Kidney epithelial cell (primary cell): ENCODE measurements around the gene ERN1. TPM values are rescaled to one million over a fixed set of nuclear protein-coding genes. Genes with fewer than 3 reads are reported as not detected.
A peak's percentile ranks its signal among the peaks of the same experiment; 100 is the strongest.

Experiments used
- DNase-seq: peaks from one replicate; pipeline ENCODE4 v3.0.0-alpha.2; 2010; ENCODE audit warnings: low read depth
- H3K27me3 ChIP-seq: 2 replicates; pipeline ENCODE4 v1.6.0; 2011; ENCODE audit warnings: low read length; ENCODE audit not compliant: control insufficient read depth, insufficient read depth
- H3K36me3 ChIP-seq: 2 replicates; pipeline ENCODE4 v1.5.1; 2011; ENCODE audit warnings: low read length; ENCODE audit not compliant: control insufficient read depth, insufficient read depth
- H3K4me3 ChIP-seq: 2 replicates; pipeline ENCODE4 v1.5.1; 2011; ENCODE audit warnings: low read depth, mild to moderate bottlenecking, control low read depth, low read length
- total RNA-seq: library from RNA; depleted of rRNA; stranded (reverse); fragments of >200 nt; gene quantifications from 2 replicates; pipeline ENCODE4 v1.2.3, GENCODE V29; 2015
- TF ChIP-seq, protein P1 (sequence below): IDR thresholded peaks from 2 replicates; pipeline ENCODE4 v1.5.1; 2011; ENCODE audit warnings: mild to moderate bottlenecking, moderate library complexity, low read length, control low read depth, inconsistent platforms; ENCODE audit not compliant: insufficient read depth, poor library complexity, severe bottlenecking

ERN1 gene
- total RNA-seq, 1 donor from 2014 or later, result 19.6 TPM

DNA sequence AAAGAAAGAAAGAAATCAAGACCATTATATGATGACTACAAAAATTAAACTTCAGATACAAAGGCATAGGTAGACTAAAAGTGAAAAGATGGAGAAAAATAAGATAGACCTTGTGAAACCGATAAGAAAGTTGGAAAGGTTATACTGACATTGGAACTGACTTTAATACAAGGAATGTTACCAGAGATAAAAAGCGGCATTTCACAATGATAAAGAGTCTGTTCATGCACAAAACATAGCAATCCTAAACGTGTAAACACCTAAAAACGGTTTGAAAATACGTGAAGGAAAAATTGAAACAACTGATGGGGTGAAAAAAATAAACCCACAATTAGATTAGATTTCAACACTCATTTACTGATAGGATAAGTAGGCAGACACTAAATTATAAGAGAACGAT lies 9.6 kb upstream of the ERN1 start:
- Histone ChIP-seq H3K27me3 (no peaks in the 10 kb centered on the region), H3K4me3 (no peak overlapping the region), H3K36me3 (no peaks in the 10 kb centered on the region)
- TF ChIP-seq, protein P1, sequence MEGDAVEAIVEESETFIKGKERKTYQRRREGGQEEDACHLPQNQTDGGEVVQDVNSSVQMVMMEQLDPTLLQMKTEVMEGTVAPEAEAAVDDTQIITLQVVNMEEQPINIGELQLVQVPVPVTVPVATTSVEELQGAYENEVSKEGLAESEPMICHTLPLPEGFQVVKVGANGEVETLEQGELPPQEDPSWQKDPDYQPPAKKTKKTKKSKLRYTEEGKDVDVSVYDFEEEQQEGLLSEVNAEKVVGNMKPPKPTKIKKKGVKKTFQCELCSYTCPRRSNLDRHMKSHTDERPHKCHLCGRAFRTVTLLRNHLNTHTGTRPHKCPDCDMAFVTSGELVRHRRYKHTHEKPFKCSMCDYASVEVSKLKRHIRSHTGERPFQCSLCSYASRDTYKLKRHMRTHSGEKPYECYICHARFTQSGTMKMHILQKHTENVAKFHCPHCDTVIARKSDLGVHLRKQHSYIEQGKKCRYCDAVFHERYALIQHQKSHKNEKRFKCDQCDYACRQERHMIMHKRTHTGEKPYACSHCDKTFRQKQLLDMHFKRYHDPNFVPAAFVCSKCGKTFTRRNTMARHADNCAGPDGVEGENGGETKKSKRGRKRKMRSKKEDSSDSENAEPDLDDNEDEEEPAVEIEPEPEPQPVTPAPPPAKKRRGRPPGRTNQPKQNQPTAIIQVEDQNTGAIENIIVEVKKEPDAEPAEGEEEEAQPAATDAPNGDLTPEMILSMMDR, result no peak
- DNase-seq, result no peak

DNA sequence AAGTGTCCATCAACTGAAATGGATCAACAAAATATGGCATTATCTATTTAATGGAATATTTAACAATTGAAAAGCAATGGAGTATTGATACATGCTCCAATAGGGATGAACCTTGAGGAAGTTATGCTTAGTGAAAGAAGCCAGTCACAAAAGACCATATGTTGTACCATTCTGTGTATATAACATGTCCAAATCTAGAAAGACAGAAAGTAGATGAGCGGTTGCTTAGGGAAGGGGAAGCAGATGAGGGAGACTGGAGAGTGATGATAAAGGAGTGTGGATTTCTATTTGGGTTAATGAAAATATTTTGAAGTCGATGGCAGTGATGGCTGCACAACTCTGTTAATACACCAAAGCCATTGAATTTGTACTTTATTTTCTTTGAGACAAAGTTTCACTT lies 8.5 kb upstream of the ERN1 start:
- no peak for DNase-seq
- TF ChIP-seq, protein P1, result no peak
- Histone ChIP-seq H3K4me3 (no peak overlapping the region), H3K27me3 (no peaks in the 10 kb centered on the region), H3K36me3 (no peaks in the 10 kb centered on the region)

DNA sequence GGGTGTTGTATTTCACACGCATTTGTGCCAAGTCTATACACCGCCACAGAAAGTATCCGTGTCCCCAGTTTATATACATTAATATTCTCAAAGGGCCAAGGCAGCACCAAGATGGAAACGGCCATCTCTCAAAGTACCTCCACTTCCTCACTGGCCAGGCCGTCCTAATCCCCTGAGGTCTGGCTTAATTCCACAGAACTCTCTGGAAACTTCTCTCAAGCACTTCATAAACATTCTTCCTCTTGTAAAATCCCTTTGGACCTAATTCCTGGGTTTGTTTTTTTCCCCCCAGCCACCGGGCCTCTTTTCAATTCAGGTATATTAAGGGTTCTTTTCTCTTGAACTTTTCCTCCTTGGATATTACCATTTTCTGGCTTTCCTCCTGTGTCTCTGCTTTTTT lies 5.1 kb upstream of the ERN1 start:
- H3K36me3 ChIP-seq, result no peaks in the 10 kb centered on the region
- TF ChIP-seq, protein P1, result no peak
- H3K27me3 ChIP-seq, result no peaks in the 10 kb centered on the region
- no peak for DNase-seq
- no peak overlapping the region for H3K4me3 ChIP-seq

DNA sequence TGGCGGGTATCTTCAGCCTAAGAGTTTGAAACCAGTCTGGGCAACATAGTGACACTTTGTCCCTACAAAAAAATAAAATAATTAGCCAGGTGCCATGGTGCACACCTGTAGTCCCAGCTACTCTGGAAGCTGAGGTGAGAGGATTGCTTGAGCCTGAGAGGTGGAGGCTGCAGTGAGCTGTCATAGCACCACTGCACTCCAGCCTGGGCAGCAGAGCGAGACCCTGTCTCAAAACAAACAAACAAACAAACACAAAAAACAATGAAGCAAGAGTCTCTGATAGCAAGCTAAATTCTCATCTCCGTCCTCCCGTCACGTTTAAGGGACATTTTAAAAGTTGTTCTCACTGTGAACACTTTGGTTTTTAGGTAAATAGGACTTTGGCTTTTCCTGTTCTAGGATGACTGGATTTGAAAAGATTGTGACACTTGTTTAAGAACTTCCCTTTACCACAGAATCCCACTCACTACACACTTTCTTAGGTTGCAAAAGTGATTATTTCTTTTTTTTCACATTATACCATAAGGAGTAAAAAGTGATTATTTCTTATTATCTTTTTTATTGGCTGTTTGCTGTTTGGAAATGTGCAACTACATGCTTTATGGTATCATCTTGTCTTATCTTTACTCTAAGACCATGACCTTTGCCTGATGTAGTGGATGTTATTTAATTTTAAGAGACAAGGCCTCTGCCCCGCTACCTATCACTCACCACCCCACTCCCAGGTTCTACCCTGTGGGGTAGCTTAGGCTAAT lies 4.4 kb upstream of the ERN1 start:
- Histone ChIP-seq H3K36me3 (no peaks in the 10 kb centered on the region), H3K4me3 (no peak overlapping the region), H3K27me3 (no peaks in the 10 kb centered on the region)
- TF ChIP-seq, protein P1, result no peak
- no peak for DNase-seq

DNA sequence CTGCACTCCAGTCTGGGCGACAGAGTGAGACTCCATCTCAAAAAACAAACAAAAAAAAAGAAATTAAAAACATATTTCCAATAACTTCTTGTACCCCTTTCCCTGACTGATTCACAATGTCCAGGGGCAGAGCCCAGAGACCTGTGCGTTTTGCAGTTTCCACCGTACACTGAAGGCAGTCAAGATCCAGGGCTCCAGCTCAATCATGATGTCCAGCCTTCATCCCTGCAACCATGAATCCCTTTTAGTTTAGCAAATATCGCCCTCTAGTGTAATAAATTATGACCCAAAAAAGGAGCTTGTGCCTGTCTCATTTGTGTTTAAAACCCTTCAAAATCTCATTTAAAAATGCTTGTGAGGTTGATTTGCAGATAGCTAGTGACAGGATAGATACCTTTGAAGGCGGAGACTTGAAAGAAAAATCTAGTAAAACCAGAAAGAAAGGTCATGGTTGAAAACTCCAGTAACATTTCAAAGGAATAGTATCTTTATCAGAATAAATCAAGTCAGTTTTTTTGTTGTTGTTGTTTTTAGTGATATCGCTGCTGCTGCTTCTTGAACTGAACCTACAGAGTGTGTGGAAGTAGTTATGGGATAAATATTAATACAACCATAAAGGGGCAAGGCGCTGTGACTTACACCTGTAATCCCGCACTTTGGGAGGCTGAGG lies 3.7 kb upstream of the ERN1 start:
- Histone ChIP-seq H3K27me3 (no peaks in the 10 kb centered on the region), H3K36me3 (no peaks in the 10 kb centered on the region), H3K4me3 (no peak overlapping the region)
- no peak for DNase-seq
- TF ChIP-seq, protein P1, result peak; percentile 49
